SKM-1 (cell line): ENCODE results near the gene SPOCK2.

Experiments
- DNase-seq: peaks from one replicate; lab custom pipeline; 2025; ENCODE audit not compliant: unreplicated experiment; lab: John Stamatoyannopoulos, UW

Gene SPOCK2

DNA sequence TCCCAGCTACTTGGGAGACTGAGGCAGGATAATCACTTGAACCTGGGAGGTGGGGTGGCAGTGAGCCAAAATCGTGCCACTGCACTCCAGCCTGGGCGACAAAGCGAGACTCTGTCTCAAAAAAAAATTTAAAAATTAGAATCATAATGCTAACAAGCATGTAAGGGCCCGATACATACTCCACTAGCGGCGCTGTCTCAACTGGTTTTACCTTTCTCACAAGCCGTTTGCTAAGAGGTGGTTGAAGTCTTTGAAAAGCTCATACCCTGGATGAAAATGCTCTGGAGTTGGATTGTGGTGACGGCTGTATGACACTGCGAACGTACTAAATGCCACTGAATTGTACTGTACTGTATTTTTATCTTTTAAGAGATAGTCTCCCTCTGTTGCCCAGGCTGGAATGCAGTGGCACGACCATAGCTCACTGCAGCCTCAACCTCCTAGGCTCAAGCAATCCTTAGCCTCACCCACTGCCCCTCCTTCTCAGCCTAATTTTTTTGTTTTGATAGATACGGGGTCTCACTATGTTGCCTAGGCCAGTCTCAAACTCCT, 29.9 kb downstream of the SPOCK2 start:
- DNase-seq = no peak

- DNase-seq = no peak
Measured at GRCh38 chr10:72056932-72057751, 31.2 kb downstream of the SPOCK2 start.

- no peak for DNase-seq
Measured at GRCh38 chr10:72056113-72056512, 32.2 kb downstream of the SPOCK2 start.

DNA sequence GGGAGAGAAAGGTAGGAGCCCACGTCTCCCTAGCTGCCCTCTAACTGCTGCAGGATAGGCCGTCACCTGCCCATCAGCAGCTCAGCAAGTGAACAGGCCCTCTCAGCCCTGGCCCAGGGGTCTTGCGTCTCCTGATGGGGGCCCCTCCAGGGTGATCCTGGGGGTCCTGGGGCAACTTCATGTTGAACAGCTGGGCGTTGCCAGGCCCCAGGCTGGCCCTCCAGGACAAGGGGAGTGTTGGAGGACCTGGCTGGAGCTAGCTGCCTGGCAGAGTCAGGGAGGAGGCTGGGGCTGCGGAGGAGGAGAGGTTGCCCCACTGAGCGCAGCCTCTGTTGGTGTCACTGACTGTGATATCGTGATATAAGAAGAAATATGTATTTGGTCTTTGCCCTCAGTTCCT, 34.7 kb downstream of the SPOCK2 start:
- DNase-seq = no peak

DNA sequence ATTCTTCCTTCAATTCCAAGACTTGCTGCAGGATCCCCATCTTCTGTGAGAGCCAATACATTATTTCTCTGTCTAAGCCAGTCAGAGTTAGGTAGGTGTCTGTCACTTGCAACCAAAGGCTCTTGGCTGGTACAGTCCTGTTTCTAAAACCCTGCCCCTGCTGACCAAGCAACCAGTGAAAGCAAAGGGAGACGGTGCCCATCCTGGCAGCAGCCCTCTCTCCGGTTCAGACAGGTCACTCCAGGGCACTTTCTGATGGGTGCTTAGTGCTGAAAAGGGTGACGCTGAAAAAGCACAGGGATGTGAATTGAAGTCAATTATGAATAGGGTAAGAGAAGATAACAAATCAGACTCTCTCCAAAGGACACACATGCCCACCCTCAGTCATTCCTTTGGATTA, 37.5 kb downstream of the SPOCK2 start:
- DNase-seq = no peak

GRCh38 chr10:72049969-72050781, 38.2 kb downstream of the SPOCK2 start:
- DNase-seq = no peak

- DNase-seq = no peak
Measured at GRCh38 chr10:72049472-72049871, 38.9 kb downstream of the SPOCK2 start.

DNA sequence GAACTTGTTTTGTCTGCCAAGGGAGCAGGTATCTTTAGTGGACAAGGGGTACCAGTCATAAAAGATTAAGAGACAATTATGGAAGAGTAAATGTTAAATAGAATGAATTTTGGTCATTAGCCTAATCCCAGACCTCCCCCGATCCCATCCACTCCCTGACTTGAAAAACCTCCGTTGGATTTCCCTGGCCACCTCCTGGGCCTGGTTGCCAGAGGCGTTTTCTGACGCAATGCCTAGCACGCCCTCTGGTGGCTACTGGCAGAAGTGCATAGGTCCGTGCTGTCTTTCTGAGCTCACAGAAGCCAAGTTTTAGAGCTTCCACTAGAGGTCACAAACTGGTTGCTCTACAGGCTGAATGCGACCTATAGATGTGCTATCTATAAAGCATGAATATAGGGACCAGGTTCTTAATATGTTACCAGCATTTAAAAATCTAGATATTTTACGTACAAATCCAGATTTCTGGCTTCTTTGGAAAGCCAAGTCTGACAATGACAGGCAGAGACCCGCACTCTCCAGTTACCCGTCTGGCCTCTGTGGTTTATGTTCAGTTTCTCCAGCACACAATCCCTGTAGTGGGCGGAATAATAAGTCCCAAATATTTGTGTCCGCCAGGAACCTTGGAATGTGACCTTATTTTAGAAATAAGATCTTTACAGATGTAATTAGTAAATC, 39.8 kb downstream of the SPOCK2 start:
- DNase-seq = peak; percentile 85

DNA sequence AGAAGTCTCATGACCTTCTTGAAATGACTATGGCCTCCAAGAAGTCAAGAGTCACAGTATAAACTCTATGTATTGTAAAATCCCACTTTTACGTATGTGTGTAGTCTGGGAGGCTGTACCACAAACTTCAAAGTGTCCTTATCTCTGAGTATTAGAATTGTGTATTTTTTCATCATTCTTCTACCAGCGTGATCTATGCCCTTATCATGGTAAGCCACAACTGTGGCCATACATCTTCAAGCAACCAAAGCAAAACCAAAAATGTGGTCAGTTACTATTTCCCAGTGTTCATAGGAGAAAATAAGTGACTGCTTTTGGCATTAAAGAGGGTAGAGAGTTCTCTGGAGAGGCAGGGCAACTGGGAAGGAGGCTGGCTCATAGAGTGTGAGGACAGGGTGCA, 42.8 kb downstream of the SPOCK2 start:
- DNase-seq = no peak

GRCh38 chr10:72044417-72045041, 43.8 kb downstream of the SPOCK2 start:
- DNase-seq = no peak

DNA sequence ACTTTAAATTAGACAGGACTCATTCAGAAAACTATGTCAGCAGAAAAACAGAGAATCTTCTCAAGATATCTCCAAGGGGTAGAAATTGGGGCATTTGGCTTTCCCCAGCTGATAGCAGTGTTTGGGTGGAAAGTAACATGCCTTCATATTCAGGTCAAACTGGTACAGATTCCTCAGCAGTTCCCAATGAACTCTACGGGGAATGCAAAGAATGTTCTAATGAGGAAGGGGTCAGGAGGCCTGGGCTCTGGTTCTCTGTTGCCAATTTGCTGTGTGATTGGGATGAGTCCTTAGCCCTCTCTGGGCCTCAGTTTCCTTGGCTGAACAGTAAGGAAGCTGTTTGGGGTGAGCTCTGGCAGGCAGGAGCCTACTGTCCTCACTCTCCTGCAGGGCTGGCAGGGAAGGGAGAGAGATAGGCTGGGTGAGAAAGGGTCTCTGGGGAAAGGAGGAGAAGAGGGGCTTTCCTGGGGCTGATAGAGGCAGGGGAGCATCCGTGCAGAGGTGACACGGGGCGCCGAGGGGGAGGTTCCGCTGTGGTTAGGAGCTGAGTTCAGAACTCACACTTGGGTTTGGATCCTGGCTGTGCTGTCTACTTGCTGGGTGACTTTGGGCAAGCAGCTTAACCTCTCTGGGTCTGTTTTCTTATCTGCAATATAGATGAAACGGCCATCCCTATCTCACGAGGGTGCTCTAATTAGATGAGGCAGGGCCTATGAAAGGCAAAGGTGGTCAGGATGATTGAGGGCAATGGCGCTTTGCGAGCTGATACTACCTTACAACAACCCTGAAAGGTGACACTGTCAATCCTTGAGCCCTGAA, 45.1 kb downstream of the SPOCK2 start:
- no peak for DNase-seq

DNA sequence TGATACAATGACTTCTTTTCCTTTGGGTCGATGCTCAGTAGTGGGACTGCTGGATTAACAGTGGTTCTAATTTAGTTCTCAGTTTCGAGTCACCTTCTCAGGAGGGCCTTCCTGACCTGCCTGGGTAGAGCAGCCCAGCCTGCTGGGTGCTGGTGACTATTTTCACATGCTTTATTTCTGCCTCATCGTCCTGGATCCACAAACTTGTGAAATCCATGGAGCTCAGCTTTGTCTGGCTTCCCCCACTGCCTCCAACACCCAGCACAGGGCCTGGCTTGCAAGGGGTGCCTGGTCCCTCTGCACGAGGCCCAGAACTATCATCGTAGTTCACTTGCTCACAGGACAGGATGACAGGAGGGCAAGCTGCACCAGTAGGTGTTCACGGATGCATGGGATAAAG, 46.9 kb downstream of the SPOCK2 start:
- no peak for DNase-seq

GRCh38 chr10:72039377-72039776, 49.0 kb downstream of the SPOCK2 start:
- DNase-seq = no peak

DNA sequence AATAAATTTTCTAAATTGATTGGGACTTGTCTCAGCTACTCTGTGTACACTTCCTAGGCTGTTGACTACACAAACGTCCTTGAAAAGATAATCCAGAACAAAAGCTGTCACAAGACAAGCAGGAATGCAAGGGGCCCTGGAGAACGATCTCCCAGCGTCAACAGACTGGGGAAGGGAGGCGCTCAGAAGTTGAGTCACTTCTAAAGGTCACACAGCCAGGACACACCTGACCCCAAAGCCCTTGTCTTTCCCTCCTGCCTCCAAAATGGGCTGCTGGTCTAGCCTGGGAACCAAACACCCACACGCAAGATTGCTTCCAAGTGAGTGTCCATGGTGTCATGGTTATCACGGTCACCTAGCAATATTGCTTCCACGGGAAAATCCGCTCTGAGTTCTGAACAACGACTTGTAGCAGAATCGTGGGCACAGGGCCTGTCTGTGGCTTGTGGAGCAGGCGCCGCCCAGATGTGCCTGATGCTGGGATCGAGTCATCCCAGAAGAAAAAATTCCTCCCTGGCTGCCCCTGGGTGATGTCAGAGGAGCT, 49.8 kb downstream of the SPOCK2 start:
- DNase-seq = no peak

- no peak for DNase-seq
Measured at GRCh38 chr10:72037811-72038210, 50.5 kb downstream of the SPOCK2 start.

- DNase-seq = no peak
Measured at GRCh38 chr10:72037266-72037665, 51.1 kb downstream of the SPOCK2 start.

- DNase-seq = no peak
Measured at GRCh38 chr10:72035252-72035887, 53.0 kb downstream of the SPOCK2 start.

GRCh38 chr10:72034761-72035160, 53.6 kb downstream of the SPOCK2 start:
- DNase-seq = no peak

- no peak for DNase-seq
Measured at GRCh38 chr10:72034040-72034499, 54.3 kb downstream of the SPOCK2 start.
